WTC11 (cell line): ENCODE results near the gene FLT3. TPM values are rescaled to one million over a fixed set of nuclear protein-coding genes. Genes with fewer than 3 reads are reported as not detected.

Experiments
- ATAC-seq: fragments of 200-7000 bp; cut with Tn5 transposase; 2 replicates; pipeline ENCODE4 v1.10.0; 2021; ENCODE audit warnings: mild to moderate bottlenecking, moderate library complexity
- CTCF ChIA-PET: fragments of 300-600 bp; sonication (Branson Sonifier 250); formaldehyde crosslinking; loops from one replicate; lab custom pipeline; 2021; ENCODE audit warnings: antibody characterized with exemption; lab: Charles Lee
- POLR2A ChIA-PET: fragments of 350-600 bp; sonication (Branson Sonifier 250); formaldehyde crosslinking; loops from one replicate; lab custom pipeline; 2021; ENCODE audit warnings: antibody characterized with exemption; lab: Charles Lee
- DNase-seq: peaks from one replicate; pipeline ENCODE4 v3.0.0; 2021; ENCODE audit warnings: low spot score
- H3K27ac Mint-ChIP-seq: 2 replicates; pipeline ENCODE4 v1.8.0; 2021; ENCODE audit warnings: mixed read lengths
- H3K27me3 Mint-ChIP-seq: 2 replicates; pipeline ENCODE4 v1.8.0; 2021; ENCODE audit warnings: low read depth, mild to moderate bottlenecking, moderate library complexity, mixed read lengths
- H3K36me3 Mint-ChIP-seq: 2 replicates; pipeline ENCODE4 v1.8.0; 2021; ENCODE audit warnings: mixed read lengths
- H3K4me1 Mint-ChIP-seq: 2 replicates; pipeline ENCODE4 v1.8.0; 2022; ENCODE audit warnings: mixed read lengths
- H3K4me3 Mint-ChIP-seq: 2 replicates; pipeline ENCODE4 v1.8.0; 2021; ENCODE audit warnings: mild to moderate bottlenecking, moderate library complexity, mixed read lengths
- H3K9me3 Mint-ChIP-seq: 2 replicates; pipeline ENCODE4 v1.8.0; 2021; ENCODE audit warnings: mixed read lengths
- AFF4 ChIP-seq: sonication (generic); formaldehyde crosslinking; IDR thresholded peaks from 2 replicates; pipeline ENCODE4 v1.8.1; 2023; ENCODE audit warnings: mild to moderate bottlenecking, missing genetic modification reagents, borderline replicate concordance
- ATF1 ChIP-seq: sonication (generic); formaldehyde crosslinking; IDR thresholded peaks from 2 replicates; pipeline ENCODE4 v1.8.1; 2023; ENCODE audit warnings: mild to moderate bottlenecking, moderate library complexity, missing genetic modification reagents
- CREM ChIP-seq: sonication (generic); formaldehyde crosslinking; IDR thresholded peaks from 2 replicates; pipeline ENCODE4 v1.8.1; 2022; ENCODE audit warnings: mild to moderate bottlenecking, missing genetic modification reagents, moderate library complexity
- FOXP1 ChIP-seq: sonication (generic); formaldehyde crosslinking; IDR thresholded peaks from 2 replicates; pipeline ENCODE4 v1.8.0; 2022; ENCODE audit warnings: missing genetic modification reagents, mild to moderate bottlenecking, moderate library complexity, borderline replicate concordance
- FOXP4 ChIP-seq: sonication (generic); formaldehyde crosslinking; IDR thresholded peaks from 2 replicates; pipeline ENCODE4 v1.8.0; 2022; ENCODE audit warnings: mild to moderate bottlenecking, missing genetic modification reagents
- MAX ChIP-seq: sonication (generic); formaldehyde crosslinking; IDR thresholded peaks from 2 replicates; pipeline ENCODE4 v1.8.0; 2022; ENCODE audit warnings: mild to moderate bottlenecking, missing genetic modification reagents
- MLX ChIP-seq: sonication (generic); formaldehyde crosslinking; IDR thresholded peaks from 2 replicates; pipeline ENCODE4 v1.8.1; 2023; ENCODE audit warnings: mild to moderate bottlenecking, missing genetic modification reagents, moderate library complexity
- NFE2L1 ChIP-seq: sonication (generic); formaldehyde crosslinking; IDR thresholded peaks from 2 replicates; pipeline ENCODE4 v1.8.1; 2023; ENCODE audit warnings: missing genetic modification reagents
- PRDM15 ChIP-seq: sonication (generic); formaldehyde crosslinking; IDR thresholded peaks from 2 replicates; pipeline ENCODE4 v1.8.0; 2022; ENCODE audit warnings: missing genetic modification reagents
- TCF7 ChIP-seq: sonication (generic); formaldehyde crosslinking; IDR thresholded peaks from 2 replicates; pipeline ENCODE4 v1.8.0; 2022; ENCODE audit warnings: mild to moderate bottlenecking, low read depth, missing genetic modification reagents, moderate library complexity
- USF1 ChIP-seq: sonication (generic); formaldehyde crosslinking; IDR thresholded peaks from 2 replicates; pipeline ENCODE4 v1.8.0; 2022; ENCODE audit warnings: mild to moderate bottlenecking, missing genetic modification reagents
- ZNF281 ChIP-seq: sonication (generic); formaldehyde crosslinking; IDR thresholded peaks from 2 replicates; pipeline ENCODE4 v1.8.0; 2023; ENCODE audit warnings: mild to moderate bottlenecking, missing genetic modification reagents
- total RNA-seq: library from RNA; stranded (reverse); gene quantifications from 3 replicates; pipeline ENCODE4 v1.2.3, GENCODE V29; 2021

FLT3 gene
- total RNA-seq, 1 experiment from 2014 or later, result 0.15 TPM

GRCh38 chr13:27981006-27981708 is 119.2 kb downstream of the FLT3 start (continued):
- TF ChIP-seq FOXP4 (CRISPR knock-in tag) (no peak), CREM (CRISPR knock-in tag) (no peak), AFF4 (CRISPR knock-in tag) (no peak), NFE2L1 (CRISPR knock-in tag) (no peak), ATF1 (no peak), MLX (no peak), MAX (CRISPR knock-in tag) (no peak), ZNF281 (CRISPR knock-in tag) (no peak), USF1 (CRISPR knock-in tag) (no peak)

GRCh38 chr13:27980280-27980998 is 119.9 kb downstream of the FLT3 start:
- Mint-ChIP-seq H3K4me1 (peaks cover 35% of the 10 kb centered on the region), H3K4me3 (0 out of 2 replicates have a peak overlapping the region, but pooled peaks have one; percentile 24), H3K27me3 (peaks cover 99% of the 10 kb centered on the region), H3K36me3 (peaks cover 7% of the 10 kb centered on the region; the same call in 1 of the 2 replicates), H3K27ac (no peak overlapping the region), H3K9me3 (no peaks in the 10 kb centered on the region)
- TF ChIP-seq PRDM15 (CRISPR knock-in tag) (peak; percentile 64), FOXP1 (peak; percentile 43; the same call in 1 of the 2 replicates), TCF7 (CRISPR knock-in tag) (no peak)
- ATAC-seq (no peak), DNase-seq (peak; percentile 49)
- CTCF ChIA-PET, result interaction anchor here (0.7 to 12.5 kb wide), 4 partner anchors 20 to 618 kb away, joined by 3 to 134 read pairs (median 15); no protein-coding TSS in a partner anchor
- POLR2A ChIA-PET, result interaction anchor here (0.6 kb wide), 1 partner anchor 16 kb away, joined by 3 read pairs; no protein-coding TSS in a partner anchor
